HG02763 (cell line): ENCODE data around the gene ARF3.
"Not testable (repeated sequence)": the region's sequence is repeated elsewhere in the genome, so short reads cannot be mapped to it uniquely, and the experiment has no call there.

ENCODE experiments used
- ATAC-seq: cut with Tn5 transposase; IDR thresholded peaks from one replicate; pipeline ENCODE4 v1.9.1; 2021; ENCODE audit warnings: mild to moderate bottlenecking, moderate library complexity; ENCODE audit not compliant: unreplicated experiment

Gene ARF3

GRCh38 chr12:48932878-48933277 lies 24.4 kb downstream of the ARF3 start:
- ATAC-seq = no peak

- no peak for ATAC-seq
Observed at GRCh38 chr12:48930475-48930874, 26.8 kb downstream of the ARF3 start.

- ATAC-seq = no peak
Observed at GRCh38 chr12:48929551-48929950, 27.7 kb downstream of the ARF3 start.

GRCh38 chr12:48927261-48927660 lies 30.0 kb downstream of the ARF3 start:
- no peak for ATAC-seq

- peak; percentile 64 for ATAC-seq
Observed at GRCh38 chr12:48925304-48926011, 31.8 kb downstream of the ARF3 start, which contains the start of gene FKBP11. FKBP11 (minus strand) TSS chr12:48925492; CDS start chr12:48925428, 64 bp downstream.

- peak; percentile 67 for ATAC-seq
Observed at GRCh38 chr12:48924617-48925303, 32.5 kb downstream of the ARF3 start.

GRCh38 chr12:48923117-48923516 lies 34.2 kb downstream of the ARF3 start:
- ATAC-seq = no peak

- no peak for ATAC-seq
Observed at GRCh38 chr12:48917857-48918537, 39.3 kb downstream of the ARF3 start.

GRCh38 chr12:48910196-48910595 lies 47.1 kb downstream of the ARF3 start:
- no peak for ATAC-seq

GRCh38 chr12:48909698-48910097 lies 47.6 kb downstream of the ARF3 start:
- ATAC-seq = not testable (repeated sequence)

- no peak for ATAC-seq
Observed at GRCh38 chr12:48907245-48907644, 50.0 kb downstream of the ARF3 start.

- ATAC-seq = no peak
Observed at GRCh38 chr12:48903982-48904411, 53.3 kb downstream of the ARF3 start.

GRCh38 chr12:48903363-48903981 lies 53.8 kb downstream of the ARF3 start:
- no peak for ATAC-seq

- no peak for ATAC-seq
Observed at GRCh38 chr12:48901278-48901677, 56.0 kb downstream of the ARF3 start.

GRCh38 chr12:48899651-48900050 lies 57.6 kb downstream of the ARF3 start:
- no peak for ATAC-seq

- ATAC-seq = no peak
Observed at GRCh38 chr12:48894271-48894670, 63.0 kb downstream of the ARF3 start.

- no peak for ATAC-seq
Observed at GRCh38 chr12:48890657-48891418, 66.4 kb downstream of the ARF3 start.

GRCh38 chr12:48889679-48890078 lies 67.6 kb downstream of the ARF3 start:
- ATAC-seq = no peak
